ENCODE measurements around the gene FKBP1A. TPM values are rescaled to one million over a fixed set of nuclear protein-coding genes. Genes with fewer than 3 reads are reported as not detected.

The FKBP1A gene
- total and polyA plus RNA-seq, 4 donors, result 87.2 to 261 (median 180) TPM

GRCh38 chr20:1331101-1331500, 61.8 kb downstream of the FKBP1A start:
- no peak overlapping the region for H3K27ac ChIP-seq (ENCODE audit: low read depth, low read length)
- 100% methylated on average over 2 of the region's 2 CpGs for WGBS (ENCODE audit: insufficient coverage)
- no peak for DNase-seq (ENCODE audit: low read depth in 4 of 6, low spot score in 6 of 6)

GRCh38 chr20:1330075-1330830, 62.6 kb downstream of the FKBP1A start:
- Histone ChIP-seq H3K9me3 (ENCODE audit: control insufficient read depth, insufficient read depth, low read length) (no peaks in the 10 kb centered on the region), H3K4me1 (ENCODE audit: control insufficient read depth, insufficient read depth, low read length) (peaks cover 25% of the 10 kb centered on the region), H3K36me3 (ENCODE audit: control insufficient read depth, insufficient read depth, low read length) (peaks cover 14% of the 10 kb centered on the region), H3K27ac (ENCODE audit: low read depth, low read length) (no peak overlapping the region), H3K4me3 (ENCODE audit: low read depth, low read length) (no peak overlapping the region), H3K27me3 (ENCODE audit: control insufficient read depth, insufficient read depth, low read length) (no peaks in the 10 kb centered on the region)
- 88% methylated on average over 5 of the region's 6 CpGs for WGBS (ENCODE audit: insufficient coverage)
- DNase-seq (ENCODE audit: low read depth in 4 of 6, low spot score in 6 of 6), result no peak

More at GRCh38 chr20:1331101-1331500, 61.8 kb downstream of the FKBP1A start:
- Histone ChIP-seq H3K9me3 (ENCODE audit: control insufficient read depth, insufficient read depth, low read length) (no peaks in the 10 kb centered on the region), H3K27me3 (ENCODE audit: control insufficient read depth, insufficient read depth, low read length) (no peaks in the 10 kb centered on the region), H3K4me3 (ENCODE audit: low read depth, low read length) (no peak overlapping the region), H3K4me1 (ENCODE audit: control insufficient read depth, insufficient read depth, low read length) (peaks cover 21% of the 10 kb centered on the region), H3K36me3 (ENCODE audit: control insufficient read depth, insufficient read depth, low read length) (peaks cover 14% of the 10 kb centered on the region)

GRCh38 chr20:1328680-1329330, 64.0 kb downstream of the FKBP1A start, which contains the start of gene SDCBP2:
TSS of gene SDCBP2 (minus strand) at chr20:1329139. CDS start at chr20:1320416, 8,723 bp downstream.
- Histone ChIP-seq H3K4me1 (ENCODE audit: control insufficient read depth, insufficient read depth, low read length) (peaks cover 30% of the 10 kb centered on the region), H3K36me3 (ENCODE audit: control insufficient read depth, insufficient read depth, low read length) (peaks cover 11% of the 10 kb centered on the region), H3K27ac (ENCODE audit: low read depth, low read length) (no peak within 1 kb of the TSS), H3K4me3 (ENCODE audit: low read depth, low read length) (no peak within 1 kb of the TSS), H3K9me3 (ENCODE audit: control insufficient read depth, insufficient read depth, low read length) (no peaks in the 10 kb centered on the region), H3K27me3 (ENCODE audit: control insufficient read depth, insufficient read depth, low read length) (no peaks in the 10 kb centered on the region)
- no peak for DNase-seq (ENCODE audit: low read depth in 4 of 6, low spot score in 6 of 6)
- 88% methylated on average over 7 of the region's 8 CpGs for WGBS (ENCODE audit: insufficient coverage)

- H3K4me1 ChIP-seq (ENCODE audit: control insufficient read depth, insufficient read depth, low read length), result peaks cover 30% of the 10 kb centered on the region
- H3K9me3 ChIP-seq (ENCODE audit: control insufficient read depth, insufficient read depth, low read length), result no peaks in the 10 kb centered on the region
- H3K36me3 ChIP-seq (ENCODE audit: control insufficient read depth, insufficient read depth, low read length), result peaks cover 9% of the 10 kb centered on the region
- H3K4me3 ChIP-seq (ENCODE audit: low read depth, low read length), result no peak overlapping the region
- WGBS (ENCODE audit: insufficient coverage), result 89% methylated on average over 6 of the region's 7 CpGs
- H3K27me3 ChIP-seq (ENCODE audit: control insufficient read depth, insufficient read depth, low read length), result no peaks in the 10 kb centered on the region
- no peak overlapping the region for H3K27ac ChIP-seq (ENCODE audit: low read depth, low read length)
- no peak for DNase-seq (ENCODE audit: low read depth in 4 of 6, low spot score in 6 of 6)
Measured at GRCh38 chr20:1327827-1328679, 64.8 kb downstream of the FKBP1A start.

GRCh38 chr20:1327241-1327653, 65.6 kb downstream of the FKBP1A start:
- 86% methylated on average over 7 of the region's 8 CpGs for WGBS (ENCODE audit: insufficient coverage)
- DNase-seq (ENCODE audit: low read depth in 4 of 6, low spot score in 6 of 6), result no peak
- Histone ChIP-seq H3K9me3 (ENCODE audit: control insufficient read depth, insufficient read depth, low read length) (no peaks in the 10 kb centered on the region), H3K4me1 (ENCODE audit: control insufficient read depth, insufficient read depth, low read length) (peaks cover 30% of the 10 kb centered on the region), H3K36me3 (ENCODE audit: control insufficient read depth, insufficient read depth, low read length) (peaks cover 9% of the 10 kb centered on the region), H3K27ac (ENCODE audit: low read depth, low read length) (no peak overlapping the region), H3K4me3 (ENCODE audit: low read depth, low read length) (no peak overlapping the region), H3K27me3 (ENCODE audit: control insufficient read depth, insufficient read depth, low read length) (no peaks in the 10 kb centered on the region)

GRCh38 chr20:1326031-1326930, 66.6 kb downstream of the FKBP1A start:
- peak overlapping the region; percentile 95 for H3K27ac ChIP-seq (ENCODE audit: low read depth, low read length)
- H3K4me1 ChIP-seq (ENCODE audit: control insufficient read depth, insufficient read depth, low read length), result peaks cover 30% of the 10 kb centered on the region
- 43% methylated on average over 8 of the region's 10 CpGs for WGBS (ENCODE audit: insufficient coverage)
- peaks cover 9% of the 10 kb centered on the region for H3K36me3 ChIP-seq (ENCODE audit: control insufficient read depth, insufficient read depth, low read length)
- DNase-seq (ENCODE audit: low read depth in 4 of 6, low spot score in 6 of 6), result no peak
- no peaks in the 10 kb centered on the region for H3K27me3 ChIP-seq (ENCODE audit: control insufficient read depth, insufficient read depth, low read length)
- H3K9me3 ChIP-seq (ENCODE audit: control insufficient read depth, insufficient read depth, low read length), result no peaks in the 10 kb centered on the region
- H3K4me3 ChIP-seq (ENCODE audit: low read depth, low read length), result peak overlapping the region; percentile 95

- under 1% methylated on average over 51 of the region's 56 CpGs for WGBS (ENCODE audit: insufficient coverage)
- H3K27ac ChIP-seq (ENCODE audit: low read depth, low read length), result peak overlapping the region; percentile 95
- DNase-seq (ENCODE audit: low read depth in 4 of 6, low spot score in 6 of 6), result peak; percentile 90 to 100 (median 96)
- no peaks in the 10 kb centered on the region for H3K9me3 ChIP-seq (ENCODE audit: control insufficient read depth, insufficient read depth, low read length)
- peaks cover 4% of the 10 kb centered on the region for H3K36me3 ChIP-seq (ENCODE audit: control insufficient read depth, insufficient read depth, low read length)
- H3K27me3 ChIP-seq (ENCODE audit: control insufficient read depth, insufficient read depth, low read length), result no peaks in the 10 kb centered on the region
- peaks cover 30% of the 10 kb centered on the region for H3K4me1 ChIP-seq (ENCODE audit: control insufficient read depth, insufficient read depth, low read length)
- H3K4me3 ChIP-seq (ENCODE audit: low read depth, low read length), result peak overlapping the region; percentile 95
Measured at GRCh38 chr20:1325173-1326030, 67.5 kb downstream of the FKBP1A start.

GRCh38 chr20:1324598-1325172, 68.2 kb downstream of the FKBP1A start:
- Histone ChIP-seq H3K4me3 (ENCODE audit: low read depth, low read length) (peak overlapping the region; percentile 95), H3K27ac (ENCODE audit: low read depth, low read length) (peak overlapping the region; percentile 95), H3K36me3 (ENCODE audit: control insufficient read depth, insufficient read depth, low read length) (peaks cover 4% of the 10 kb centered on the region), H3K27me3 (ENCODE audit: control insufficient read depth, insufficient read depth, low read length) (no peaks in the 10 kb centered on the region), H3K4me1 (ENCODE audit: control insufficient read depth, insufficient read depth, low read length) (peaks cover 30% of the 10 kb centered on the region), H3K9me3 (ENCODE audit: control insufficient read depth, insufficient read depth, low read length) (no peaks in the 10 kb centered on the region)
- DNase-seq (ENCODE audit: low read depth in 4 of 6, low spot score in 6 of 6), result no peak
- 0% methylated on average over 7 of the region's 15 CpGs for WGBS (ENCODE audit: insufficient coverage)

Data from spinal cord (tissue), 10 donors.